ENCODE results near the gene ADAT2. TPM values are rescaled to one million over a fixed set of nuclear protein-coding genes. Genes with fewer than 3 reads are reported as not detected.

The ADAT2 gene
- total and polyA plus RNA-seq, 2 of the 8 experiments (the other 6 are each of a cell fraction or from before 2014, with no cell fraction given): 4.3 to 11.8 TPM

- Histone ChIP-seq H4K20me1 (replicated peaks in 1 of 2; ENCODE audit: control insufficient read depth in 1 of 2, insufficient read depth in 2 of 2, low read length in 2 of 2) (peaks cover 0 to 2% of the 10 kb centered on the region in 2 experiments), H2BK5ac (ENCODE audit: low read depth, low read length) (no peak overlapping the region), H3K36me3 (ENCODE audit: control insufficient read depth in 2 of 4, insufficient read depth in 4 of 4, low read length in 3 of 4) (no peaks in the 10 kb centered on the region), H2AFZ (ENCODE audit: low read length) (no peak overlapping the region), H3K4me3 (ENCODE audit: extremely low read depth in 1 of 4, insufficient read depth in 2 of 4, low read depth in 3 of 4, low read length in 4 of 4) (no peak overlapping the region), H3K4ac (replicated peaks; ENCODE audit: insufficient read length, low read depth, low read length) (no peak overlapping the region), H3K18ac (ENCODE audit: extremely low read depth, low read length) (no peak overlapping the region), H2AK5ac (ENCODE audit: low read depth, low read length) (no peak overlapping the region), H3K14ac (ENCODE audit: insufficient read length) (no peak overlapping the region), H3K23ac (ENCODE audit: insufficient read length) (no peak overlapping the region), H4K8ac (ENCODE audit: extremely low read depth, insufficient read depth, low read length) (no peak overlapping the region), H3K27ac (ENCODE audit: low read depth, low read length) (no peak overlapping the region), H3K23me2 (ENCODE audit: low read depth, low read length) (no peaks in the 10 kb centered on the region), H4K5ac (ENCODE audit: insufficient read length, low read depth, low read length) (no peak overlapping the region), H3K9ac (replicated peaks in 1 of 4; ENCODE audit: extremely low read depth in 1 of 4, low read depth in 3 of 4, low read length in 3 of 4) (no peak overlapping the region), H2BK120ac (replicated peaks; ENCODE audit: low read depth, low read length) (no peak overlapping the region), H3K56ac (replicated peaks; ENCODE audit: insufficient read length, low read depth, low read length) (no peak overlapping the region), H3K4me2 (ENCODE audit: insufficient read depth in 1 of 2, low read depth in 2 of 2, low read length in 2 of 2) (no peak overlapping the region), H3K9me3 (ENCODE audit: insufficient read depth in 2 of 2, low read depth in 1 of 2, low read length in 1 of 2) (no peaks in the 10 kb centered on the region), H2BK20ac (ENCODE audit: low read length) (no peak overlapping the region), H3K79me2 (ENCODE audit: control insufficient read depth in 1 of 2, insufficient read depth in 2 of 2, low read length in 2 of 2) (no peaks in the 10 kb centered on the region; a peak in 1 of 4 replicates), H3K4me1 (replicated peaks in 1 of 4; ENCODE audit: control insufficient read depth in 3 of 4, insufficient read depth in 4 of 4, low read length in 3 of 4) (no peaks in the 10 kb centered on the region), H3K27me3 (replicated peaks in 1 of 4; ENCODE audit: control insufficient read depth in 3 of 4, extremely low read depth in 1 of 4, insufficient read depth in 3 of 4, low read length in 3 of 4) (no peaks in the 10 kb centered on the region), H4K91ac (replicated peaks; ENCODE audit: insufficient read length, low read length) (no peak overlapping the region), H2BK12ac (ENCODE audit: low read depth, low read length) (no peak overlapping the region), H2BK15ac (ENCODE audit: low read length) (no peak overlapping the region), H3K79me1 (ENCODE audit: low read depth, low read length) (no peaks in the 10 kb centered on the region)
- CTCF ChIA-PET (ENCODE audit: partially characterized antibody): interaction anchor here (1.2 kb wide), 1 partner anchor 27 kb away, joined by 3 read pairs; no protein-coding TSS in a partner anchor
- WGBS, 2 experiments (ENCODE audit: extremely low coverage in 1 of 2, insufficient coverage in 1 of 2, insufficient read length in 1 of 2, insufficient replicate concordance in 2 of 2, low coverage in 1 of 2, low lambda C conversion rate in 2 of 2, missing lambda C conversion rate in 1 of 2): 93% methylated on average over 2 of the region's 2 CpGs; no CpG with 5 or more reads in 1 of the 2 experiments
- POLR2A ChIA-PET (ENCODE audit: partially characterized antibody): no interaction called here
- DNase-seq (ENCODE audit: low read depth in 1 of 2, low spot score in 2 of 2) (no peak), FAIRE-seq (no peak)
- TF ChIP-seq RNF2 (IDR thresholded peaks at IDR 0.05; ENCODE audit: borderline replicate concordance, low read depth, low read length, missing control alignments, poor library complexity, severe bottlenecking) (no peak), SUZ12 (IDR thresholded peaks at IDR 0.05; ENCODE audit: low read length) (no peak), GTF2F1 (IDR thresholded peaks at IDR 0.05; ENCODE audit: borderline replicate concordance, low read depth, low read length) (no peak), CREB1 (IDR thresholded peaks at IDR 0.05) (no peak), RFX5 (IDR thresholded peaks at IDR 0.05; ENCODE audit: borderline replicate concordance, low read depth, low read length) (no peak), BACH1 (IDR thresholded peaks at IDR 0.05; ENCODE audit: low read length) (no peak), JUN (IDR thresholded peaks at IDR 0.05; ENCODE audit: low read depth, low read length) (no peak), CHD1 (IDR thresholded peaks at IDR 0.05; ENCODE audit: low read depth, low read length) (no peak), ATF3 (IDR thresholded peaks at IDR 0.05; ENCODE audit: insufficient read depth, low read depth, low read length) (no peak)
Measured at GRCh38 chr6:143485967-143486366, 35.5 kb upstream of the ADAT2 start.
